Measurements from ENCODE around the gene PPP1R14C. TPM values are rescaled to one million over a fixed set of nuclear protein-coding genes. Genes with fewer than 3 reads are reported as not detected.
"Not testable (repeated sequence)": the region's sequence is repeated elsewhere in the genome, so short reads cannot be mapped to it uniquely, and the experiment has no call there.

PPP1R14C gene
- total RNA-seq, 2 experiments from 2014 or later, result 0.10 TPM

GRCh38 chr6:150179907-150180424 lies 37.1 kb downstream of the PPP1R14C start:
- DNase-seq; H3K27me3 Mint-ChIP-seq; H3K27ac Mint-ChIP-seq; H3K4me3 Mint-ChIP-seq; POLR2A ChIA-PET; H3K36me3 Mint-ChIP-seq (ENCODE audit: low read depth); H3K4me1 Mint-ChIP-seq; H3K9me3 Mint-ChIP-seq: not testable (repeated sequence)
- CTCF ChIA-PET, result interaction anchor here (1.0 to 2.3 kb wide), 3 partner anchors 8 to 100 kb away, joined by 3 to 7 read pairs (median 3); no protein-coding TSS in a partner anchor

GRCh38 chr6:150180517-150180916 lies 37.7 kb downstream of the PPP1R14C start:
- no peak for DNase-seq
- Mint-ChIP-seq H3K9me3 (no peaks in the 10 kb centered on the region), H3K4me1 (peaks cover 11% of the 10 kb centered on the region), H3K27ac (no peak overlapping the region), H3K36me3 (ENCODE audit: low read depth) (no peaks in the 10 kb centered on the region), H3K27me3 (peaks cover 5% of the 10 kb centered on the region), H3K4me3 (no peak overlapping the region)
- CTCF ChIA-PET, result interaction anchor here (0.9 to 2.3 kb wide), 4 partner anchors 9 to 101 kb away, joined by 3 to 7 read pairs (median 3); no protein-coding TSS in a partner anchor
- POLR2A ChIA-PET, result no interaction called here

- Mint-ChIP-seq H3K9me3 (no peaks in the 10 kb centered on the region), H3K36me3 (ENCODE audit: low read depth) (no peaks in the 10 kb centered on the region), H3K27me3 (peaks cover 11% of the 10 kb centered on the region), H3K4me1 (peaks cover 11% of the 10 kb centered on the region), H3K27ac (no peak overlapping the region), H3K4me3 (no peak overlapping the region)
- no peak for DNase-seq
- POLR2A ChIA-PET, result no interaction called here
- CTCF ChIA-PET, result no interaction called here
Observed at GRCh38 chr6:150182460-150183078, 39.7 kb downstream of the PPP1R14C start.

DNA sequence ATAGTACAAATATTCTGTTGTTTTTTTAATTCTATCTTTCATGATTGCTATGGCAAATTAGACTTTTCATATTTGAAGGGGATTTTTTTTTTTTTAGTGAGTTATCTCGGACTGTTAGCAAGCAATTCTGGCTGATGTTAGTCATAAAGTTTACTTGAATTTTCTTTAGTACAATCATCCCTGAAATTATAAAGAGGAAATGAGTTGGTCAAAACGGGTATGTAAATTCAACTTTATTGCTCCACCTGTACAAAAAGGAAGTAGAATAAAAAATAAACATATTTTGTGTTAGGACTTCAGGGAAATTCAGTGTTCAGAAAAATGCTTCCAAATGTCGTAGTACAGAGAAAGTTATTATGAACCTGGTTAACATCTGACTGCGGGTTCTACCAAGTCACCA lies 40.3 kb downstream of the PPP1R14C start:
- peaks cover 12% of the 10 kb centered on the region for H3K27me3 Mint-ChIP-seq
- no peak overlapping the region for H3K4me3 Mint-ChIP-seq
- no peaks in the 10 kb centered on the region for H3K9me3 Mint-ChIP-seq
- H3K4me1 Mint-ChIP-seq, result peaks cover 11% of the 10 kb centered on the region
- H3K36me3 Mint-ChIP-seq (ENCODE audit: low read depth), result no peaks in the 10 kb centered on the region
- POLR2A ChIA-PET, result no interaction called here
- H3K27ac Mint-ChIP-seq, result no peak overlapping the region
- CTCF ChIA-PET, result no interaction called here
- no peak for DNase-seq

DNA sequence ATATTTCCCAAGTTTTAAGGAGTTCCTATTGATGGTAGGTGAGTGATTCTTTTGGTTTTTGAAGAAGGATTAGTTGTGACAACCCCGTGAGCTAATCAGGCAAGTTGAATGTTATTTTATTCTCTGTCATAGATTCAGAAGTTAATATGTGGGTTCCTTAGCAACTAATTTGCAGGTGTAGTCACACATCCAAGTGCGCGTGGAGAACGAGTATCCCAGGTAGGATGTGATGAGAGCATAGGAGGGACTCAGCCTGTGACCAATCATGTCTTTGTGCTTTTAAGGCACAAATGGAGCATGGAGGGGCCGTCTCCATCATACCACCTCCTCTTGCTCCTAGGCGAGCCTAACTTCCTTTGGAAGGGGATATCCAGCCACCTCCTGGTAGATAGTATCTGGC lies 41.1 kb downstream of the PPP1R14C start:
- Mint-ChIP-seq H3K36me3 (ENCODE audit: low read depth) (no peaks in the 10 kb centered on the region), H3K4me3 (no peak overlapping the region)
- POLR2A ChIA-PET, result no interaction called here

DNA sequence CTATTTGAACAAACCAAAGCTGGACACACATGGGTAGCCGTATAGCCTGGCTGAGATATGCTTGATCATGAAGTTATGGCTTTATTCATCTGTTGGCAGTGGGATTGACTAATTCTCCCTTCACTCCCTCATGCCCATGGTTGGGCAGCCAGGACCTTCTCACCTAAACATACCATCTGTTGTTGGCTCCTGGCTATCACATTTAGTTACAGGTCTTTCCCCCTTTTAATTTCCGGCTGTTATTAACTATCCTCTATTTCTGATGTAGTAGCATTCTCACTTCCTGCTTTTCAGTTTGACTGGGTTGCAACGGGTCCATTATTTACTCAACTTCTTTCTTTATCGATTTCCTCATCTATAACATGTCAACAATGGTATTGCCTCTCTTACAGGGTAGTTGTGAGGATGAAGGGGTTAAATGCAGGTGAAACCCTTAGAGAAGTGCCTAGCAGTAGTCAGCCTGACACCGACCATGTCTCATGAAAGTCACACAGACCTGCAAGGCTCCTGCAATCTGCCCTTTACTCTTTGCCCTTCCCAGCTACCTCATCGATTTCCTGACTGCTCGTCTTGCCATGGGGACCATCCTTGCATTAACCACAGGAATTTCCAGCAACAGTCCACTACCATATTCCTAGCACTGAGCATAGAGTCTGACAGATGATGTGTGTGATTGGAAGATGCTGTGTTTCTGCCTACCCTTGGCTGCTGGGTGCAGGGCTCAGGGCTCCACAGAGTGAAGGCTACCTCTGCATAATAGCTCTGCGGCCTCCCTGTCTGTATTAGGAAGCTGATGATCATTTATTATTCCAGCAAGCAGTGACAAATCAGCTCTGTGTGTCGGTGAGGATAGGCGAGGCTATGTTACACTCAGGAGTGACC lies 42.2 kb downstream of the PPP1R14C start:
- H3K4me3 Mint-ChIP-seq, result no peak overlapping the region
- H3K27ac Mint-ChIP-seq, result no peak overlapping the region
- H3K36me3 Mint-ChIP-seq (ENCODE audit: low read depth), result no peaks in the 10 kb centered on the region
- ChIA-PET POLR2A (interaction anchor here (0.6 kb wide), 1 partner anchor 131 kb away, joined by 3 read pairs; no protein-coding TSS in a partner anchor), CTCF (no interaction called here)
- no peaks in the 10 kb centered on the region for H3K9me3 Mint-ChIP-seq
- H3K27me3 Mint-ChIP-seq, result peaks cover 19% of the 10 kb centered on the region
- DNase-seq, result no peak
- H3K4me1 Mint-ChIP-seq, result peaks cover 11% of the 10 kb centered on the region

More for the DNA sequence above, 41.1 kb downstream of the PPP1R14C start:
- no peak for DNase-seq
- Mint-ChIP-seq H3K27ac (no peak overlapping the region), H3K9me3 (no peaks in the 10 kb centered on the region), H3K4me1 (peaks cover 11% of the 10 kb centered on the region), H3K27me3 (peaks cover 15% of the 10 kb centered on the region)
- CTCF ChIA-PET, result no interaction called here

DNA sequence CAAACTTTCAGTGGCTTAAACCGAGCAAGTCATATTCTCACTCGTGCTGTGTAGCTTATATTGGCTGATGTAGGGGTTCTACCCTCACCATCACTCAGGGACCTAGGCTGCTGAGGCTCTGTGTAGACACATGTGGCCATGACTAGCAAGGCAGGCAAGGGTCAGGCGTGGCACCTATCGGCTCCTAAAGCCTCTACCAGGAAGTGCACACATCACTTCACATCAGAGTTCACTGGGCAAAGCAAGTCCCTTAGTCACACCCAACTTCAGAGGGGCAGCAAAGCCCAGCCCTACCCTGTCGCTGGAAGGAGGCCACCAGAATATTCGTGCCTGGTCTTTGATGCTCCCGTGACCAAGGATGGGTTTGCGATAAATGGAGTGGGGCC lies 42.9 kb downstream of the PPP1R14C start:
- Mint-ChIP-seq H3K4me1 (peaks cover 7% of the 10 kb centered on the region), H3K4me3 (no peak overlapping the region), H3K36me3 (ENCODE audit: low read depth) (no peaks in the 10 kb centered on the region), H3K9me3 (no peaks in the 10 kb centered on the region), H3K27me3 (peaks cover 22% of the 10 kb centered on the region), H3K27ac (no peak overlapping the region)
- ChIA-PET POLR2A (no interaction called here), CTCF (no interaction called here)
- no peak for DNase-seq

GRCh38 chr6:150186129-150186898 lies 43.5 kb downstream of the PPP1R14C start:
- no peaks in the 10 kb centered on the region for H3K9me3 Mint-ChIP-seq
- no peak overlapping the region for H3K27ac Mint-ChIP-seq
- H3K4me1 Mint-ChIP-seq, result peaks cover 6% of the 10 kb centered on the region
- no peak for DNase-seq
- CTCF ChIA-PET, result interaction anchor here (1.0 kb wide), 1 partner anchor 9 kb away, joined by 4 read pairs; no protein-coding TSS in a partner anchor
- H3K4me3 Mint-ChIP-seq, result no peak overlapping the region
- H3K36me3 Mint-ChIP-seq (ENCODE audit: low read depth), result no peaks in the 10 kb centered on the region
- POLR2A ChIA-PET, result no interaction called here
- peaks cover 26% of the 10 kb centered on the region for H3K27me3 Mint-ChIP-seq

DNA sequence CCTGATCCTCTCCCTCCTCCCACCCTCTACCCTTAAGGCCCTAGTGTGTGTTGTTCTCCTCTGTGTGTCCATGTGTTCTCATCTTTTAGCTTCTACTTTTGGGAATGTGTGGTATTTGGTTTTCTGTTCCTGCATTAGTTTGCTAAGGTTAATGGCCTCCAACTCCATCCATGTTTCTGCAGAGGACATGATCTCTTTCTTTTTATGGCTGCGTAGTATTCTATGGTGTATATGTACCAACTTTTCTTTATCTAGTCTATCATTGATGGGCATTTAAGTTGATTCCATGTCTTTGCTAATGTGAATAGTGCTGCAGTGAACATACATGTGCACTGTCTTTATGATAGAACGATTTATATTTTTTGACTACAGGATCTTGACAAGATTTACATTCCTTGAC lies 44.6 kb downstream of the PPP1R14C start:
- peaks cover 28% of the 10 kb centered on the region for H3K27me3 Mint-ChIP-seq
- DNase-seq, CTCF ChIA-PET: not testable (repeated sequence)

GRCh38 chr6:150189122-150189521 lies 46.3 kb downstream of the PPP1R14C start:
- Mint-ChIP-seq H3K4me1 (peaks cover 6% of the 10 kb centered on the region), H3K27ac (no peak overlapping the region), H3K27me3 (peaks cover 32% of the 10 kb centered on the region), H3K36me3 (ENCODE audit: low read depth) (no peaks in the 10 kb centered on the region), H3K4me3 (no peak overlapping the region), H3K9me3 (no peaks in the 10 kb centered on the region)
- no peak for DNase-seq
- POLR2A ChIA-PET, result no interaction called here
- CTCF ChIA-PET, result no interaction called here

More for the DNA sequence above, 44.6 kb downstream of the PPP1R14C start:
- H3K36me3 Mint-ChIP-seq (ENCODE audit: low read depth); H3K4me1 Mint-ChIP-seq; H3K9me3 Mint-ChIP-seq; POLR2A ChIA-PET; H3K27ac Mint-ChIP-seq; H3K4me3 Mint-ChIP-seq: not testable (repeated sequence)

DNA sequence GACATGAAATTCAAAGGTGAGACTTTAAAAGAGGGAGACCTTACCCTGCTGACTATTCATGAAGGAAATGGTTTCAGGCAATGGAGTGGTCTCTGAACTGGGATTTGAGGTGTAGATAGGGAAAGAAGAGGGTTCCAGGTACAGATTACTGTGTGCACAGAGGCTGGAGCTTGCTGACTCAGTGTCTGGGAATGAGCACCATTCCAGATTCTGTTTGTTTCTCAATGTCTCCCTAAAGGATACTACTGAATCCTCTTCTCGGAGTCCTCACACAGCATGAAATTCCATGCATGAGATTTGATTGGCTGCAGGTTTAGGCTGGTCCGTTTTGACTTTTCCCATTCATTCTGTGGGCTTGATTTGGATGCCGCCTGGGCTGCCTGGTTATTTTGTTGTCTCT lies 49.0 kb downstream of the PPP1R14C start:
- Mint-ChIP-seq H3K4me1 (no peaks in the 10 kb centered on the region), H3K27me3 (peaks cover 36% of the 10 kb centered on the region), H3K4me3 (no peak overlapping the region), H3K27ac (no peak overlapping the region), H3K36me3 (ENCODE audit: low read depth) (no peaks in the 10 kb centered on the region), H3K9me3 (no peaks in the 10 kb centered on the region)
- ChIA-PET POLR2A (no interaction called here), CTCF (no interaction called here)
- DNase-seq, result no peak

GRCh38 chr6:150194195-150194594 lies 51.4 kb downstream of the PPP1R14C start:
- H3K4me3 Mint-ChIP-seq, result no peak overlapping the region
- H3K9me3 Mint-ChIP-seq, result no peaks in the 10 kb centered on the region
- CTCF ChIA-PET, result no interaction called here
- H3K27ac Mint-ChIP-seq, result no peak overlapping the region
- POLR2A ChIA-PET, result no interaction called here
- DNase-seq, result no peak
- no peaks in the 10 kb centered on the region for H3K36me3 Mint-ChIP-seq (ENCODE audit: low read depth)
- peaks cover 28% of the 10 kb centered on the region for H3K27me3 Mint-ChIP-seq
- H3K4me1 Mint-ChIP-seq, result no peaks in the 10 kb centered on the region

- Mint-ChIP-seq H3K27ac (no peak overlapping the region), H3K27me3 (peaks cover 21% of the 10 kb centered on the region), H3K9me3 (no peaks in the 10 kb centered on the region), H3K4me3 (no peak overlapping the region), H3K36me3 (ENCODE audit: low read depth) (no peaks in the 10 kb centered on the region), H3K4me1 (no peaks in the 10 kb centered on the region)
- CTCF ChIA-PET, result interaction anchor here (1.1 to 1.7 kb wide), 2 partner anchors 9 to 15 kb away, joined by 3 to 4 read pairs; no protein-coding TSS in a partner anchor
- POLR2A ChIA-PET, result no interaction called here
- no peak for DNase-seq
Observed at GRCh38 chr6:150195996-150196417, 53.2 kb downstream of the PPP1R14C start.
